ENCODE data around the gene TOMM40. TPM values are rescaled to one million over a fixed set of nuclear protein-coding genes. Genes with fewer than 3 reads are reported as not detected.
A peak's percentile ranks its signal among the peaks of the same experiment; 100 is the strongest.
"Not testable (repeated sequence)": the region's sequence is repeated elsewhere in the genome, so short reads cannot be mapped to it uniquely, and the experiment has no call there.

Gene TOMM40
- total RNA-seq, 2 donors from 2014 or later: 48.7 to 80.0 TPM

DNA sequence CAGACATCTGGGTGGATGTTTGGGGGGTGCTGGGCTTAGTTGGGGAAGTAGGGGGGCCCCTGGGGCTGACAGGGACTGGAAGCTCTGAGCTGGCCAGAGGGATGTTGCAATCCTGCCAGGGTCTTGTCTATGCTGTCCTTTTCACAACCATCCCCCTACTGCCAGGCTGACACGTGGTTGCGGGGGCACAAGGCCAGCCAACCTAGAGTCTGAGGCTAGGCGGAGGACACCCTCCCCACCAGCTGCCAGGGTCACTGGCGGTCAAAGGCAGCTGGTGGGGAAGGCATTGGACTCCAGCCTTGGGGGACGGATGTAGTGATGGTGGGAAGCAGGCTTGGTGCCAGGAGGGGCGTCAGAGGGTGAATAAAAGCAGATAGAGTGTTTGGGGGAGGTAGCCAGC is 21.8 kb downstream of the TOMM40 start:
- ATAC-seq: no peak

DNA sequence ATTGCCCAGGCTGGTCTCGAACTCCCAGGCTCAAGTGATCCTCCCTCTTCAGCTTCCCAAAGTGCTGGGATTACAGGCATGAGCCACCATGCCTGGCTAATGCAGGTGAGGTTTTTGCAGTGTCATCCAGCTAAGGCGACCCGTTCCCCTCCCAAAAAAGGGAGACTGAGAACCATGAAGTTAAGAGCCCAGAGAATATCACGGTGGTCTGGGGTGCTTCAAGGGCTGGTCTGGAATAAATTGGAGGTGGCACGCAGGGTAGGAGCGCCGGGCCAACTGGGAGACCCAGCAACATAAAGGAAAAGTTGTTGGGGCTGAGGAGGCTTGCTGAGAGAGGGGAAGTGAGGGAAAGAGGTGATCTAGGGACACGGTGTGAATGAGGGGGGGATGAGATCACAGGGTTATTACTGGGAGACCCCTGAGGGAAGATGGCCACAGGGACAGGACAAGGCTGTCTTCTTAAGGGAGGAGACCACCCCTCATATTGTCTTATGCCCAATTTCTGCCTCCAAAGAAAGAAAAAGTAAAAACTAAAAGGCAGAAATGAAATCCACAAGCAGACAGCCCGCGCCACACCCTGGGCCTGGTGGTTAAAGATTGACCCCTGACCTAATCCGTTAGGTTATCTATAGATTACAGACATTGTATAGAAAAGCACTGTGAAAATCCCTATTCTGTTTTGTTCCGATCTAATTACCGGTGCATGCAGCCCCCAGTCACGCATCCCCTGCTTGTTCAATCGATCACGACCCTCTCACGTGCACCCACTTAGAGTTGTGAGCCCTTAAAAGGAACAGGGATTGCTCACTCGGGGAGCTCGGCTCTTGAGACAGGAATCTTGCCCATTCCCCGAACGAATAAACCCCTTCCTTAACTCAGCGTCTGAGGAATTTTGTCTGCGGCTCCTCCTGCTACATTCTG is 22.7 kb downstream of the TOMM40 start:
- intact Hi-C loops (cut with DNase I, micrococcal nuclease); DNase-seq; ATAC-seq: not testable (repeated sequence)

More for the DNA sequence above, 21.8 kb downstream of the TOMM40 start:
- intact Hi-C loops (cut with DNase I, micrococcal nuclease): no loop called here
- DNase-seq: no peak

DNA sequence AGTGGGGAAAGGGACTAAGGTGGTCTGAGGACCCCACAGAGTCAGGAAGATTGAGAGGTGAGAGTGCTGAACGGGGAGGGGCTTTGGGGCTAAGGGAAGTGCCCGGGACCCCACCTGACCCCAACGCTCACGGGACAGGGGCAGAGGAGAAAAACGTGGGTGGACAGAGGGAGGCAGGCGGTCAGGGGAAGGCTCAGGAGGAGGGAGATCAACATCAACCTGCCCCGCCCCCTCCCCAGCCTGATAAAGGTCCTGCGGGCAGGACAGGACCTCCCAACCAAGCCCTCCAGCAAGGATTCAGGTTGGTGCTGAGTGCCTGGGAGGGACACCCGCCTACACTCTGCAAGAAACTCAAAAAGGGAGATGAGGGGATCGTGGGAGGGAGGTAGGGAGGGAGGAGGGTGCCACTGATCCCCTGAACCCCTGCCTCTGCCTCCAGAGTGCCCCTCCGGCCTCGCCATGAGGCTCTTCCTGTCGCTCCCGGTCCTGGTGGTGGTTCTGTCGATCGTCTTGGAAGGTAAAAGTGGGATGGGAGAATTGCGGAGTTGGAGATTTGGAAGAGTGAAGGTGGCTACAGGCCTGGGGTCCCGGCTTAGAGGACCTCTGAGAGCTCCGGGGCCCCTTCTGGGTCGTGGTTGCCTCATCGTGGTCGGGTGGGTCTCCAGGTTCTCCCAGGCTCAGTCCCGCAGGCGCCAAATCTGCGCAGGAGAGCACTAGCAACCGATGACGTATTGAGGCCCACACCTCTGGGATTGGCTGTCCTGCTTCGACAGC is 23.6 kb downstream of the TOMM40 start, which contains the start of gene APOC1:
TSS of gene APOC1 (plus strand) at position 176 of the 774 bp plus-strand sequence. CDS start at position 460, 284 bp downstream.
- DNase-seq (peak; percentile 78 to 83), ATAC-seq (peak; percentile 93)
- intact Hi-C loops (cut with DNase I, micrococcal nuclease): not testable (repeated sequence)

GRCh38 chr19:44924243-44924725 is 33.2 kb downstream of the TOMM40 start:
- intact Hi-C loops (cut with DNase I, micrococcal nuclease): no loop called here
- ATAC-seq (no peak), DNase-seq (no peak)

- DNase-seq (peak; percentile 52 to 69), ATAC-seq (no peak)
- intact Hi-C loops (cut with DNase I, micrococcal nuclease): no loop called here
These were observed 34.2 kb downstream of the TOMM40 start for GRCh38 chr19:44925114-44925891.

GRCh38 chr19:44926245-44927077 is 35.4 kb downstream of the TOMM40 start:
- intact Hi-C loops (cut with DNase I, micrococcal nuclease); DNase-seq: not testable (repeated sequence)
- ATAC-seq: peak; percentile 46

DNA sequence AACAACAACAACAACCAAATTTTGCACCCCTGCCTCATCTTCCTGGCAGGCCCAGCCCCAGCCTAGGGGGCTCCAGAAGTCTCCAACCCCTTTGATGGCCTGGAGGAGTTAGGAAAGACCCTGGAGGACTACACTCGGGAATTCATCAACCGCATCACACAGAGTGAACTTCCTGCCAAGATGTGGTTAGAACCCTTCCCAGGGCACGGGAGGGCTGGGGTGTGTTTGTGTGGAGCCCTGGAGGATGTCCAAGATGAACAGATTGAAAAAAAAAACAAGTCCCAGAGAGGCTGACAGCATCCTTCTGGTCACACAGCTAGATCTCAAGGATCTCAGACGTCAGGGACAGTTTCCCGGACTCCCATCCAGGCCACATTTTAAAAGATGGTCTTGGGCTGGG is 36.7 kb downstream of the TOMM40 start:
- intact Hi-C loops (cut with DNase I, micrococcal nuclease): no loop called here
- DNase-seq (no peak), ATAC-seq (no peak)

- no peak for ATAC-seq
- DNase-seq: no peak
- intact Hi-C loops (cut with DNase I, micrococcal nuclease): no loop called here
These were observed 39.0 kb downstream of the TOMM40 start for GRCh38 chr19:44930088-44930487.

- ATAC-seq: no peak
- DNase-seq: no peak
- intact Hi-C loops (cut with DNase I, micrococcal nuclease): no loop called here
These were observed 40.5 kb downstream of the TOMM40 start for GRCh38 chr19:44931541-44931940.

DNA sequence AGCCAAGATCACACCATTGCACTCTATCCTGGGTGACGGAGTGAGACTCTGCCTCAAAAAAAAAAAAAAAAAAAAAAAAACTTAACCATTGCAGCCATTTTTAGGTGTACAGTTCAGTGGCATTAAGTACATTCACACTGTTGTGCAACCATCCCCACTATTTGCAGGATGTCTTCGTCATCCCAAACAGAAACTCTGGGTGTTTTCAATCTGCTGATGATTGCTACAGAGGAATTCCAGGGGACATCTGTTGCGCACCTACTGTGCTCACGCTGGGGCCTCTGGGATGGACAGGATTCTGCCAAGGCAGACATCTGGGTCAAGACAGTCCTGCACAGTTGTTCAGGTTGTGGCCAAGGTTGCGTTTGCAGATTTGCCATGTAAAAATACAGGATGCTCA is 48.6 kb downstream of the TOMM40 start:
- intact Hi-C loops (cut with DNase I, micrococcal nuclease): no loop called here
- ATAC-seq: no peak
- no peak for DNase-seq

DNA sequence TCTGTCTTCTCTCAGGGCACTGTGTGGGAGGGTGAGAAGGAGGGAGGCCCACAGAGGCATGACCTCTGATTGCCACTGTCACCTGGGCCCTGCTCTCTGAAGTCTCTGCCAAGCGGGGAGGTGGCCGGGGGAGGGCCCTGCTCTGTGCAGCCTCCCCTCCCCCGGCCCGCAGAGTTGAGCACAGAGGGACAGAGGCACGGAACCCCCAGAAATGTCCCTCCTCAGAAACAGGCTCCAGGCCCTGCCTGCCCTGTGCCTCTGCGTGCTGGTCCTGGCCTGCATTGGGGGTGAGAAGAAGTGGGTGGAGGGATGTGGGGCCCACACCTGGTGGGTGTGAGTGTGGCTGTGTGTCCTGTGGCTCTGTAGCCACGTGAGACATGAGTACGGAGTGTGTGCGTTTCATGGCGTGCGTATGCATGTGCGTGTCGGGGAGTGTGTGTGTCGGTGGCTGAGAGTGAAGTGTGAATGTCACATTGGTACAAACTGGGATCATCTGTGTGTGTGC is 51.1 kb downstream of the TOMM40 start, which contains the start of gene APOC4:
TSS of gene APOC4 (plus strand) at position 171 of the 505 bp plus-strand sequence. CDS start at position 212, 41 bp downstream.
- intact Hi-C loops (cut with DNase I, micrococcal nuclease): no loop called here
- DNase-seq (no peak), ATAC-seq (no peak)

DNA sequence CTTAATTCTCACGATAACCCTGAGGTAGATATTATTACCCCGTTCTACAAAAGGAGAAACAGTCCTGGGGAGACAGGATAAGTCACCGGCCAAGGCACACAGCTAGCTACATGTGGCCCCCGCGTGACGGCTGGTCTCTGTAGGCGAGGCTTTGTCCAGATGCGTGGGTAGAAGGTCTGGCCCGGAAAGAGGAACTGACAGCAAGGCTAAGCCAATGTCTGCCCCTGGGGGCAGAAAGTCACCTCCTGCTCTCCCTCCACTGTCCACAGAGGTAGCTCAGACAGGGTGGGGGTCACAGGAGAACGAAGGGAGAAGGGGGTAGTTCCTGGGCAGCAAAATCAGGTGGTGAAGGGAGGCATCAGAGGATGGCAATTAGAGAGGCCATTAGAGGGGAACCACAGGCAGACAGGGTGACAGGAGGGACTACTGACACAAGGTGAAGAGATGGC is 52.8 kb downstream of the TOMM40 start:
- intact Hi-C loops (cut with DNase I, micrococcal nuclease): no loop called here
- DNase-seq (peak; percentile 55 to 57), ATAC-seq (peak; percentile 24)

DNA sequence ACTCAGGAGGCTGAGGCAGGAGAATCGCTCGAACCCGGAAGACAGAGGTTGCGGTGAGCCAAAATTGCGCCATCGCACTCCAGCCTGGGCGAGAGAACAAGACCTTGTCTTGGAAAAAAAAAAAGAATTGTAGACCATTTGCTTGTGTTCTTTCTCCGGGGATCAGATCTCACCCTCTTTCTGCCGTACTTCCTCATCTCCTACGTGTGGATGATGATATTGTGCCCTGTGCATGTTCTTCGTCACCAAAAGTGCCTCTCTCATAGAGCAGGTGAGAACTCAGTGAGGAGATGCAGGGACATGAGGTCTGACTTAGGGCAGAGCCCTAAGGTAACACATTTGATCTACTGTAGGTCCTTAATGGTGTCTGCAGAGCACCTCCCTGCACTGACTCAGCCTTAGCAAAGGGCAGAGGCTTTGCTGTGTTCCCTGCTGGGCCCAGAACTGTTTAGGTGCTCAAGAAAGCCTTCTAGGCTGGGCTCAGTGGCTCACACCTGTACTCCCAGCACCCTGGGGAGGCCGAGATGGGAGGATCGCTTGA is 56.1 kb downstream of the TOMM40 start:
- no peak for ATAC-seq
- intact Hi-C loops (cut with DNase I, micrococcal nuclease): no loop called here

DNA sequence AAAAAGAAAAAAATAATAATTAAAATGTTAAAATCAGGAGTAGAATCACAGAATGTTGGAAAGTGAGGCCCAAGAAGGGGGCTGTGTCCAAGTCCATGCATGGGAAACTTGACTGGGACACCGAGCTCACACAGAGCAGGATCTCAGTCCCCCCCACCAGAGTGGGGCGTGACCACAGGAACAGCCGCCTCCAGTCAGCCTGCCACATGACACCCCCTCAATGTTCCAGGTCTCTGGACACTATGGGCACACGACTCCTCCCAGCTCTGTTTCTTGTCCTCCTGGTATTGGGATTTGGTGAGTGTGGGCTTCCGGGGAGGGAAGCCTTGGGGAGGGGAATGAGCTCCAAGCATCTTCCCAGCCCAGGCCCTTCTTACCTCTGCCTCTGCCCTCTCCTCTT is 57.2 kb downstream of the TOMM40 start:
- intact Hi-C loops (cut with DNase I, micrococcal nuclease): no loop called here
- no peak for ATAC-seq
- DNase-seq: no peak

More for the DNA sequence above, 56.1 kb downstream of the TOMM40 start:
- no peak for DNase-seq

DNA sequence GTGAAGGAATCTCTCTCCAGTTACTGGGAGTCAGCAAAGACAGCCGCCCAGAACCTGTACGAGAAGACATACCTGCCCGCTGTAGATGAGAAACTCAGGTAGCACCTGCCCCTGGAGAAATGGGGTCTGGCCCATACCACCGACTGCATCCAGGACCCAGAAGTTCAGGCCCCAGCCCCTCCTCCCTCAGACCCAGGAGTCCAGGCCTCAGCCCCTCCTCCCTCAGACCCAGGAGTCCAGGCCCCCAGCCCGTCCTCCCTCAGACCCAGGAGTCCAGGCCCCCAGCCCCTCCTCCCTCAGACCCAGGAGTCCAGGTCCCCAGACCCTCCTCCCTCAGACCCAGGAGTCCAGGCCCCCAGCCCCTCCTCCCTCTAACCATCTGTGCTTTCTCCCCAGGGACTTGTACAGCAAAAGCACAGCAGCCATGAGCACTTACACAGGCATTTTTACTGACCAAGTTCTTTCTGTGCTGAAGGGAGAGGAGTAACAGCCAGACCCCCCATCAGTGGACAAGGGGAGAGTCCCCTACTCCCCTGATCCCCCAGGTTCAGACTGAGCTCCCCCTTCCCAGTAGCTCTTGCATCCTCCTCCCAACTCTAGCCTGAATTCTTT is 57.8 kb downstream of the TOMM40 start:
- DNase-seq (no peak), ATAC-seq (no peak)
- intact Hi-C loops (cut with DNase I, micrococcal nuclease): no loop called here

GRCh38 chr19:44949550-44949949 is 58.5 kb downstream of the TOMM40 start:
- no peak for ATAC-seq
- intact Hi-C loops (cut with DNase I, micrococcal nuclease): no loop called here
- no peak for DNase-seq

Measured in left colon (tissue), 2 donors.